GM23338 (cell line): Measurements from ENCODE around the gene MTMR6. TPM values are rescaled to one million over a fixed set of nuclear protein-coding genes. Genes with fewer than 3 reads are reported as not detected.

Experiments used
- ATAC-seq: fragments of 200-7000 bp; cut with Tn5 transposase; 3 replicates; pipeline ENCODE4 v1.9.1; 2020
- DNase-seq: peaks from one replicate; pipeline ENCODE4 v3.0.0-alpha.2; 2015; ENCODE audit warnings: low spot score
- H2AFZ ChIP-seq: fragments of 200-600 bp; sonication (generic); 2 replicates; pipeline ENCODE4 v1.8.0; 2016; ENCODE audit warnings: antibody characterized with exemption, mild to moderate bottlenecking, moderate library complexity
- H3F3A ChIP-seq: fragments of 200-600 bp; sonication (generic); replicated peaks from 2 replicates; pipeline ENCODE4 v1.8.0; 2017; ENCODE audit warnings: antibody characterized with exemption, mixed run types, low read depth
- H3K27ac ChIP-seq: fragments of 200-600 bp; sonication (generic); 2 replicates; pipeline ENCODE4 v1.6.1; 2016; ENCODE audit warnings: low read depth
- H3K27me3 ChIP-seq: fragments of 200-600 bp; sonication (generic); 2 replicates; pipeline ENCODE4 v1.8.0; 2016; ENCODE audit warnings: mild to moderate bottlenecking, mixed run types, moderate library complexity; ENCODE audit not compliant: insufficient read depth
- H3K36me3 ChIP-seq: fragments of 200-600 bp; sonication (generic); 2 replicates; pipeline ENCODE4 v1.8.0; 2016; ENCODE audit warnings: mild to moderate bottlenecking; ENCODE audit not compliant: insufficient read depth
- H3K4me1 ChIP-seq: fragments of 200-600 bp; sonication (generic); 2 replicates; pipeline ENCODE4 v1.8.0; 2016; ENCODE audit warnings: mild to moderate bottlenecking, moderate library complexity; ENCODE audit not compliant: insufficient read depth
- H3K4me2 ChIP-seq: fragments of 200-600 bp; sonication (generic); 2 replicates; pipeline ENCODE4 v1.7.1; 2017; ENCODE audit warnings: mixed run types
- H3K4me3 ChIP-seq: fragments of 200-600 bp; sonication (generic); 2 replicates; pipeline ENCODE4 v1.6.1; 2016; ENCODE audit warnings: mixed run types
- H3K79me2 ChIP-seq: fragments of 200-600 bp; sonication (generic); replicated peaks from 2 replicates; pipeline ENCODE4 v1.8.0; 2017; ENCODE audit warnings: mild to moderate bottlenecking; ENCODE audit not compliant: insufficient read depth
- H3K9me2 ChIP-seq: fragments of 200-600 bp; sonication (generic); 2 replicates; pipeline ENCODE4 v1.8.0; 2017; ENCODE audit not compliant: insufficient read depth
- H4K20me1 ChIP-seq: fragments of 200-600 bp; sonication (generic); replicated peaks from 2 replicates; pipeline ENCODE4 v1.8.0; 2017; ENCODE audit warnings: mild to moderate bottlenecking; ENCODE audit not compliant: insufficient read depth
- H3K27ac Mint-ChIP-seq: 2 replicates; pipeline ENCODE4 v1.8.0; 2020; ENCODE audit warnings: inconsistent platforms, mild to moderate bottlenecking, moderate library complexity, mixed read lengths
- H3K27me3 Mint-ChIP-seq: 3 replicates; pipeline ENCODE4 v1.8.0; 2022; ENCODE audit warnings: low read depth, mild to moderate bottlenecking, moderate library complexity, mixed read lengths, inconsistent platforms; ENCODE audit not compliant: insufficient read depth, poor library complexity
- H3K36me3 Mint-ChIP-seq: 3 replicates; pipeline ENCODE4 v1.8.0; 2021; ENCODE audit warnings: low read depth, mild to moderate bottlenecking, inconsistent platforms, moderate library complexity, mixed read lengths
- H3K4me1 Mint-ChIP-seq: 3 replicates; pipeline ENCODE4 v1.8.0; 2020; ENCODE audit warnings: mild to moderate bottlenecking, inconsistent platforms, mixed read lengths
- H3K4me3 Mint-ChIP-seq: 3 replicates; pipeline ENCODE4 v1.8.0; 2021; ENCODE audit warnings: moderate library complexity, mild to moderate bottlenecking, inconsistent platforms, mixed read lengths
- H3K9me3 Mint-ChIP-seq: 3 replicates; pipeline ENCODE4 v1.8.0; 2020; ENCODE audit warnings: moderate library complexity, mild to moderate bottlenecking, inconsistent platforms, mixed read lengths
- STAT1 ChIP-seq: IDR thresholded peaks from one replicate; pipeline ENCODE4 v1.6.1; 2016; ENCODE audit warnings: antibody characterized with exemption; ENCODE audit not compliant: unreplicated experiment
- ZNF114 ChIP-seq: fragments of 250-450 bp; sonication (Bioruptor Pico); IDR thresholded peaks from 2 replicates; pipeline ENCODE4 v1.5.0; 2020; ENCODE audit warnings: mild to moderate bottlenecking, moderate library complexity
- ZNF331 ChIP-seq: fragments of 250-450 bp; sonication (Bioruptor Pico); IDR thresholded peaks from 2 replicates; pipeline ENCODE4 v1.5.0; 2020; ENCODE audit warnings: low read depth, mild to moderate bottlenecking, moderate library complexity
- polyA plus RNA-seq: library from polyadenylated mRNA; unstranded; fragments of >200 nt; fragmentation: Nextera tagmentation; extraction: Ambion mirVana; gene quantifications from 2 replicates; pipeline ENCODE4 v1.2.1, GENCODE V29; 2016
- total RNA-seq: library from RNA; depleted of rRNA; stranded (reverse); fragments of >200 nt; shearing (Covaris generic); gene quantifications from 2 replicates; pipeline ENCODE4 v1.2.3, GENCODE V29; 2014
- TF ChIP-seq, protein P1 (sequence below), 2 experiments: fragments of 200-600 bp in 1 of 2; sonication (generic) in 1 of 2; conservative IDR thresholded peaks; 2 replicates each; pipeline versions ENCODE4 v1.5.1 to v1.6.1; 2016 to 2017; ENCODE audit warnings: antibody characterized with exemption in 2 of 2, low read depth in 2 of 2, mild to moderate bottlenecking in 2 of 2, moderate library complexity in 1 of 2
- TF ChIP-seq, protein P2 (sequence below): IDR thresholded peaks from 2 replicates; pipeline ENCODE4 v1.6.1; 2016; ENCODE audit warnings: antibody characterized with exemption
- TF ChIP-seq, protein P3 (sequence below): IDR thresholded peaks from one replicate; pipeline ENCODE4 v1.6.1; 2018; ENCODE audit warnings: antibody characterized with exemption; ENCODE audit not compliant: unreplicated experiment
- TF ChIP-seq, protein P4 (sequence below): fragments of 250-450 bp; sonication (Bioruptor Pico); IDR thresholded peaks from 2 replicates; pipeline ENCODE4 v1.5.0; 2020; ENCODE audit warnings: mild to moderate bottlenecking, moderate library complexity

Gene MTMR6
- total and polyA plus RNA-seq, 2 experiments from 2014 or later, result 4.6 to 9.5 TPM

DNA sequence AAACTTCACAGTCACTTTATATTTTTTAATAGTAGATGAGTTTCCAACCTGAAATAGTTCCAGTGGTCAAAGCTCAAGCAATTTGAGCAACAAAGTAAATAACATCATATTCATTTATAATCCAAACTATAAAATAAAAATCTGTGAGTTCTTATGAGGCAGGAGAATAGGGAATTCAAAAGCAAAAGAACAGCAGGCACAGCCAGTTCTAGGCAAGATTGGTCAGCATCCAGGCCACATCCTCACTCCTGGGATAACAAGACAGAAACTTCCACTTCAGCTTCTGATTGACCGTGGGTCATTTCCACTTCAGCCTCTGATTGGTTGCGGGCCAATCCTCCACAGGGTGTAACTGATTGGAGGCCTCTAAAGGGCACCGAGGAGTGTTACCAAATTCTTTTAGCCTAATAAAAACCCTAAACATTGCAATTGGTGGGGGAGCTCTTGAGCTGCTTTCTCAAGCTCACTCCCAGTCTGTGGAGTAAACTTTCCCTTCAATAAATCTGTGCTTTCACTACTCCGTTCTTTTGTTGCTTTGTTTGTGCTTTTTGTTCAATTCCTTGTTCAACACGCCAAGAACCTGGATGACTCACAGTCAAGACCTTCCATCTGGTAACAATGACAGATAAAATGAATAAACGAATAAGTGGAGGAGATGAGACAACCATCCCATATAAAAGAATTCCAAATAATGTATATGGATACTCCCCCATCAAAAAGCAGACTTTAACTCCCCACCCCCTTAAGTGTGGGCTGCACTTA, 72.6 kb downstream of the MTMR6 start:
- H3K9me3 Mint-ChIP-seq, result no peaks in the 10 kb centered on the region
- H3K4me2 ChIP-seq, result no peak overlapping the region
- peak; percentile 50 for DNase-seq
- no peaks in the 10 kb centered on the region for H3K36me3 ChIP-seq
- H3K9me2 ChIP-seq, result no peaks in the 10 kb centered on the region
- H3F3A ChIP-seq, result no peaks in the 10 kb centered on the region
- H3K27ac ChIP-seq, result no peak overlapping the region
- peaks cover 12% of the 10 kb centered on the region for H3K4me1 ChIP-seq
- no peaks in the 10 kb centered on the region for H3K79me2 ChIP-seq
- no peak for TF ChIP-seq STAT1
- TF ChIP-seq, protein P1, sequence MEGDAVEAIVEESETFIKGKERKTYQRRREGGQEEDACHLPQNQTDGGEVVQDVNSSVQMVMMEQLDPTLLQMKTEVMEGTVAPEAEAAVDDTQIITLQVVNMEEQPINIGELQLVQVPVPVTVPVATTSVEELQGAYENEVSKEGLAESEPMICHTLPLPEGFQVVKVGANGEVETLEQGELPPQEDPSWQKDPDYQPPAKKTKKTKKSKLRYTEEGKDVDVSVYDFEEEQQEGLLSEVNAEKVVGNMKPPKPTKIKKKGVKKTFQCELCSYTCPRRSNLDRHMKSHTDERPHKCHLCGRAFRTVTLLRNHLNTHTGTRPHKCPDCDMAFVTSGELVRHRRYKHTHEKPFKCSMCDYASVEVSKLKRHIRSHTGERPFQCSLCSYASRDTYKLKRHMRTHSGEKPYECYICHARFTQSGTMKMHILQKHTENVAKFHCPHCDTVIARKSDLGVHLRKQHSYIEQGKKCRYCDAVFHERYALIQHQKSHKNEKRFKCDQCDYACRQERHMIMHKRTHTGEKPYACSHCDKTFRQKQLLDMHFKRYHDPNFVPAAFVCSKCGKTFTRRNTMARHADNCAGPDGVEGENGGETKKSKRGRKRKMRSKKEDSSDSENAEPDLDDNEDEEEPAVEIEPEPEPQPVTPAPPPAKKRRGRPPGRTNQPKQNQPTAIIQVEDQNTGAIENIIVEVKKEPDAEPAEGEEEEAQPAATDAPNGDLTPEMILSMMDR (conservative IDR thresholded peaks at IDR 0.05; ENCODE audit: low read depth in 2 of 2), result peak in 1 of 2 experiments; percentile 43; a peak in 2 of 4 replicates
- peaks cover 2% of the 10 kb centered on the region for H3K27me3 Mint-ChIP-seq
- no peaks in the 10 kb centered on the region for H3K27me3 ChIP-seq
- peaks cover 11% of the 10 kb centered on the region for H3K4me1 Mint-ChIP-seq
- peak overlapping the region; percentile 7; the same call in 1 of the 2 replicates for H2AFZ ChIP-seq
- H3K4me3 Mint-ChIP-seq, result no peak overlapping the region
- H4K20me1 ChIP-seq, result no peaks in the 10 kb centered on the region
- H3K4me3 ChIP-seq, result no peak overlapping the region
- ATAC-seq, result peak; percentile 69
- H3K36me3 Mint-ChIP-seq, result no peaks in the 10 kb centered on the region
- H3K27ac Mint-ChIP-seq, result no peak overlapping the region

DNA sequence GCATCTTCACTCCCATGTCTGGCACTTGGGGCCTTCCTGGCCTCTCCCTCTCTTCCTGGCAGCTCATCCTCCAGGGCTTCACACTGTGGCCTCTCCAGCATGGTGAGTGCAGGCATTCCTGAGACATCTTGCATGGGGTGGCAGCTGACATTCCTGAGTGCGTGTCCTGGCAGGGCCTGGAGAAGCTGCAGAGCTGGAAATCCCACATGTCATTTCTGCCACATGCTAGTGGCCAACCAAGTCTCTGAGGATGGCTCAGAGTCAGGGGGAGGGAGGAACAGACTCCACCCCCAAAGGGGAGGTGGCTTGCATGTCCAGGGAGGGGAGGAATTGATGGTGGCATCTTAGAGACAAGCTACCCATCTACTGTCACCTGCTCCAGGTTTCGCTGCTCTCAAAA, 73.6 kb downstream of the MTMR6 start:
- no peak overlapping the region for H3K4me3 ChIP-seq
- DNase-seq (no peak), ATAC-seq (no peak)
- no peaks in the 10 kb centered on the region for H3K9me2 ChIP-seq
- Mint-ChIP-seq H3K9me3 (no peaks in the 10 kb centered on the region), H3K4me1 (peaks cover 11% of the 10 kb centered on the region), H3K27me3 (peaks cover 2% of the 10 kb centered on the region), H3K27ac (no peak overlapping the region), H3K36me3 (no peaks in the 10 kb centered on the region), H3K4me3 (no peak overlapping the region)
- no peak overlapping the region for H3K27ac ChIP-seq
- no peaks in the 10 kb centered on the region for H3F3A ChIP-seq
- H3K4me2 ChIP-seq, result no peak overlapping the region
- H2AFZ ChIP-seq, result 0 out of 2 replicates have a peak overlapping the region, but pooled peaks have one; percentile 38
- no peaks in the 10 kb centered on the region for H3K36me3 ChIP-seq
- H3K79me2 ChIP-seq, result no peaks in the 10 kb centered on the region
- H3K4me1 ChIP-seq, result peaks cover 9% of the 10 kb centered on the region
- H3K27me3 ChIP-seq, result no peaks in the 10 kb centered on the region
- H4K20me1 ChIP-seq, result no peaks in the 10 kb centered on the region
- TF ChIP-seq ZNF114 (no peak), STAT1 (no peak), ZNF331 (CRISPR knock-in tag) (no peak)
- TF ChIP-seq, protein P2, sequence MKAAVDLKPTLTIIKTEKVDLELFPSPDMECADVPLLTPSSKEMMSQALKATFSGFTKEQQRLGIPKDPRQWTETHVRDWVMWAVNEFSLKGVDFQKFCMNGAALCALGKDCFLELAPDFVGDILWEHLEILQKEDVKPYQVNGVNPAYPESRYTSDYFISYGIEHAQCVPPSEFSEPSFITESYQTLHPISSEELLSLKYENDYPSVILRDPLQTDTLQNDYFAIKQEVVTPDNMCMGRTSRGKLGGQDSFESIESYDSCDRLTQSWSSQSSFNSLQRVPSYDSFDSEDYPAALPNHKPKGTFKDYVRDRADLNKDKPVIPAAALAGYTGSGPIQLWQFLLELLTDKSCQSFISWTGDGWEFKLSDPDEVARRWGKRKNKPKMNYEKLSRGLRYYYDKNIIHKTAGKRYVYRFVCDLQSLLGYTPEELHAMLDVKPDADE, result no peak
- TF ChIP-seq, protein P3, sequence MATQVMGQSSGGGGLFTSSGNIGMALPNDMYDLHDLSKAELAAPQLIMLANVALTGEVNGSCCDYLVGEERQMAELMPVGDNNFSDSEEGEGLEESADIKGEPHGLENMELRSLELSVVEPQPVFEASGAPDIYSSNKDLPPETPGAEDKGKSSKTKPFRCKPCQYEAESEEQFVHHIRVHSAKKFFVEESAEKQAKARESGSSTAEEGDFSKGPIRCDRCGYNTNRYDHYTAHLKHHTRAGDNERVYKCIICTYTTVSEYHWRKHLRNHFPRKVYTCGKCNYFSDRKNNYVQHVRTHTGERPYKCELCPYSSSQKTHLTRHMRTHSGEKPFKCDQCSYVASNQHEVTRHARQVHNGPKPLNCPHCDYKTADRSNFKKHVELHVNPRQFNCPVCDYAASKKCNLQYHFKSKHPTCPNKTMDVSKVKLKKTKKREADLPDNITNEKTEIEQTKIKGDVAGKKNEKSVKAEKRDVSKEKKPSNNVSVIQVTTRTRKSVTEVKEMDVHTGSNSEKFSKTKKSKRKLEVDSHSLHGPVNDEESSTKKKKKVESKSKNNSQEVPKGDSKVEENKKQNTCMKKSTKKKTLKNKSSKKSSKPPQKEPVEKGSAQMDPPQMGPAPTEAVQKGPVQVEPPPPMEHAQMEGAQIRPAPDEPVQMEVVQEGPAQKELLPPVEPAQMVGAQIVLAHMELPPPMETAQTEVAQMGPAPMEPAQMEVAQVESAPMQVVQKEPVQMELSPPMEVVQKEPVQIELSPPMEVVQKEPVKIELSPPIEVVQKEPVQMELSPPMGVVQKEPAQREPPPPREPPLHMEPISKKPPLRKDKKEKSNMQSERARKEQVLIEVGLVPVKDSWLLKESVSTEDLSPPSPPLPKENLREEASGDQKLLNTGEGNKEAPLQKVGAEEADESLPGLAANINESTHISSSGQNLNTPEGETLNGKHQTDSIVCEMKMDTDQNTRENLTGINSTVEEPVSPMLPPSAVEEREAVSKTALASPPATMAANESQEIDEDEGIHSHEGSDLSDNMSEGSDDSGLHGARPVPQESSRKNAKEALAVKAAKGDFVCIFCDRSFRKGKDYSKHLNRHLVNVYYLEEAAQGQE, result no peak
- TF ChIP-seq, protein P4, sequence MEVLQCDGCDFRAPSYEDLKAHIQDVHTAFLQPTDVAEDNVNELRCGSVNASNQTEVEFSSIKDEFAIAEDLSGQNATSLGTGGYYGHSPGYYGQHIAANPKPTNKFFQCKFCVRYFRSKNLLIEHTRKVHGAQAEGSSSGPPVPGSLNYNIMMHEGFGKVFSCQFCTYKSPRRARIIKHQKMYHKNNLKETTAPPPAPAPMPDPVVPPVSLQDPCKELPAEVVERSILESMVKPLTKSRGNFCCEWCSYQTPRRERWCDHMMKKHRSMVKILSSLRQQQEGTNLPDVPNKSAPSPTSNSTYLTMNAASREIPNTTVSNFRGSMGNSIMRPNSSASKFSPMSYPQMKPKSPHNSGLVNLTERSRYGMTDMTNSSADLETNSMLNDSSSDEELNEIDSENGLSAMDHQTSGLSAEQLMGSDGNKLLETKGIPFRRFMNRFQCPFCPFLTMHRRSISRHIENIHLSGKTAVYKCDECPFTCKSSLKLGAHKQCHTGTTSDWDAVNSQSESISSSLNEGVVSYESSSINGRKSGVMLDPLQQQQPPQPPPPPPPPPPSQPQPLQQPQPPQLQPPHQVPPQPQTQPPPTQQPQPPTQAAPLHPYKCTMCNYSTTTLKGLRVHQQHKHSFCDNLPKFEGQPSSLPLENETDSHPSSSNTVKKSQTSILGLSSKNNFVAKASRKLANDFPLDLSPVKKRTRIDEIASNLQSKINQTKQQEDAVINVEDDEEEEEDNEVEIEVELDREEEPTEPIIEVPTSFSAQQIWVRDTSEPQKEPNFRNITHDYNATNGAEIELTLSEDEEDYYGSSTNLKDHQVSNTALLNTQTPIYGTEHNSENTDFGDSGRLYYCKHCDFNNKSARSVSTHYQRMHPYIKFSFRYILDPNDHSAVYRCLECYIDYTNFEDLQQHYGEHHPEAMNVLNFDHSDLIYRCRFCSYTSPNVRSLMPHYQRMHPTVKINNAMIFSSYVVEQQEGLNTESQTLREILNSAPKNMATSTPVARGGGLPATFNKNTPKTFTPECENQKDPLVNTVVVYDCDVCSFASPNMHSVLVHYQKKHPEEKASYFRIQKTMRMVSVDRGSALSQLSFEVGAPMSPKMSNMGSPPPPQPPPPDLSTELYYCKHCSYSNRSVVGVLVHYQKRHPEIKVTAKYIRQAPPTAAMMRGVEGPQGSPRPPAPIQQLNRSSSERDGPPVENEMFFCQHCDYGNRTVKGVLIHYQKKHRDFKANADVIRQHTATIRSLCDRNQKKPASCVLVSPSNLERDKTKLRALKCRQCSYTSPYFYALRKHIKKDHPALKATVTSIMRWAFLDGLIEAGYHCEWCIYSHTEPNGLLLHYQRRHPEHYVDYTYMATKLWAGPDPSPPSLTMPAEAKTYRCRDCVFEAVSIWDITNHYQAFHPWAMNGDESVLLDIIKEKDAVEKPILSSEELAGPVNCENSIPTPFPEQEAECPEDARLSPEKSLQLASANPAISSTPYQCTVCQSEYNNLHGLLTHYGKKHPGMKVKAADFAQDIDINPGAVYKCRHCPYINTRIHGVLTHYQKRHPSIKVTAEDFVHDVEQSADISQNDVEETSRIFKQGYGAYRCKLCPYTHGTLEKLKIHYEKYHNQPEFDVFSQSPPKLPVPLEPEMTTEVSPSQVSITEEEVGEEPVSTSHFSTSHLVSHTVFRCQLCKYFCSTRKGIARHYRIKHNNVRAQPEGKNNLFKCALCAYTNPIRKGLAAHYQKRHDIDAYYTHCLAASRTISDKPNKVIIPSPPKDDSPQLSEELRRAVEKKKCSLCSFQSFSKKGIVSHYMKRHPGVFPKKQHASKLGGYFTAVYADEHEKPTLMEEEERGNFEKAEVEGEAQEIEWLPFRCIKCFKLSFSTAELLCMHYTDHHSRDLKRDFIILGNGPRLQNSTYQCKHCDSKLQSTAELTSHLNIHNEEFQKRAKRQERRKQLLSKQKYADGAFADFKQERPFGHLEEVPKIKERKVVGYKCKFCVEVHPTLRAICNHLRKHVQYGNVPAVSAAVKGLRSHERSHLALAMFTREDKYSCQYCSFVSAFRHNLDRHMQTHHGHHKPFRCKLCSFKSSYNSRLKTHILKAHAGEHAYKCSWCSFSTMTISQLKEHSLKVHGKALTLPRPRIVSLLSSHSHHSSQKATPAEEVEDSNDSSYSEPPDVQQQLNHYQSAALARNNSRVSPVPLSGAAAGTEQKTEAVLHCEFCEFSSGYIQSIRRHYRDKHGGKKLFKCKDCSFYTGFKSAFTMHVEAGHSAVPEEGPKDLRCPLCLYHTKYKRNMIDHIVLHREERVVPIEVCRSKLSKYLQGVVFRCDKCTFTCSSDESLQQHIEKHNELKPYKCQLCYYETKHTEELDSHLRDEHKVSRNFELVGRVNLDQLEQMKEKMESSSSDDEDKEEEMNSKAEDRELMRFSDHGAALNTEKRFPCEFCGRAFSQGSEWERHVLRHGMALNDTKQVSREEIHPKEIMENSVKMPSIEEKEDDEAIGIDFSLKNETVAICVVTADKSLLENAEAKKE (CRISPR knock-in tag), result no peak
